K562 treated with DMSO at 1 percent for 24 hours (cell line): ENCODE data around the gene NOS2. TPM values are rescaled to one million over a fixed set of nuclear protein-coding genes. Genes with fewer than 3 reads are reported as not detected.

Source experiments
- total RNA-seq: library from RNA; unstranded; fragments of 300-600 nt; gene quantifications from 2 replicates; pipeline ENCODE4 v1.2.3, GENCODE V29; 2022; ENCODE audit warnings: low read depth; ENCODE audit not compliant: insufficient read depth

NOS2 gene
- total RNA-seq = 0.08 and 0.14 TPM in 2 replicates

GRCh38 chr17:27800522-27800921, at the start of gene NOS2:
Gene NOS2 (minus strand): TSS chr17:27800529. CDS start chr17:27798809, 1,720 bp downstream.

Other genes with a start within 250 kb of the NOS2 start
- gene LGALS9, start 169.3 kb downstream of the NOS2 start, total RNA-seq = 7.8 and 9.9 TPM in 2 replicates
- 8.9 and 10.7 TPM in 2 replicates for gene LYRM9, start 92.8 kb upstream of the NOS2 start, total RNA-seq
- 17.7 and 19.6 TPM in 2 replicates for gene NLK, start 242.1 kb upstream of the NOS2 start, total RNA-seq